ENCODE results near the gene EIF5A2.
A peak's percentile ranks its signal among the peaks of the same experiment; 100 is the strongest.
"Not testable (repeated sequence)": the region's sequence is repeated elsewhere in the genome, so short reads cannot be mapped to it uniquely, and the experiment has no call there.

The EIF5A2 gene

DNA sequence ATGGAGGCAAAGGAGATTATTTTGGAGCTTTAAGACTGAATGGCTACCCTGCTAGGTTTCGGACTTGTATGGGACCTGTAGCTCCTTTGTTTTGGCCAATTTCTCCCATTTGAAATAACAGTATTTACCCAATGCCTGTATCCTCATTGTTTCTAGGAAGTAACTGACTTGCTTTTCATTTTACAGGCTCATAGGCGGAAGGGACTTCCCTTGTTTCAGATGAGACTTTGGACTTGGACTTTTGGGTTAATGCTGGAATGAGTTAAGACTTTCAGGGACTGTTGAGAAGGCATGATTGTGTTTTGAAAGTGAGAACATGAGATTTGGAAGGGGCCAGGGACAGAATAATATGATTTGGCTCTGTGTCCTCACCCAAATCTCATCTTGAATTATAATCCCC lies 10.5 kb downstream of the EIF5A2 start:
- FAIRE-seq (no peak), DNase-seq (ENCODE audit: extremely low spot score, insufficient read length, low read depth) (no peak)

DNA sequence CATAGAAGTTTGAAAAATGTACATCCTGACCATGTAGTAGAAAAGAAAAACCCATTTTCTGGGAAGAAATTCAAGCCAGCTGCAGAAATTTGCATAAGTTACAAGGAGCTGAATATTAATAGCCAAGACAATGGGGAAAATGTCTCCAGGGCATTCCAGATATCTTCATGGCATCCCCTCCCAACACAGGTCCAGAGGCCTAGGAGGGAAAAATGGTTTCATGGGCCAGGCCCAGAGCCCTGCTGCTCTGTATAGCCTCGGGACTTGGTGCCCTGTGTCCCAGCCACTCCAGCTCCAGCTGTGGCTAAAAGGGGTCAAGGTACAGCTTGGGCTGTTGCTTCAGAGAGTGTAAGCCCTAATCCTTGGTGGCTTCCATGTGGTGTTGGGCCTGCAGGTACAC lies 11.2 kb downstream of the EIF5A2 start:
- DNase-seq (ENCODE audit: extremely low spot score, insufficient read length, low read depth); FAIRE-seq: not testable (repeated sequence)

DNA sequence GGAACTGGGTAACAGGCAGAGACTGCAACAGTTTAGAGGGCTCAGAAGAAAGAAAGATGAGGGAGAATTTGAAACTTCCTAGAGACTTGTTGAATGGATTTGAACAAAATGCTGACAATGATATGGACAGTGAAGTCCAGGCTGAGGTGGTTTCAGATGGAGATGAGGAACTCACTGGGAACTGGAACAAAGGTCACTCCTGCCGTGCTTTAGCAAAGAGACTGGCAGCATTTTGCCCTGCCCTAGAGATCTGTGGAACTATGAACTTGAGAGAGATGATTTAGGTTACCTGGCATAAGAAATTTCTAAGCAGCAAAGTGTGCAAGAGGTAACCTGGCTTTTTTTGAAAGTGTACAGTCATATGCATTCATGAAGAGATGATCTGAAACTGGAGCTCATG lies 11.7 kb downstream of the EIF5A2 start:
- DNase-seq (ENCODE audit: extremely low spot score, insufficient read length, low read depth) (no peak), FAIRE-seq (no peak)

DNA sequence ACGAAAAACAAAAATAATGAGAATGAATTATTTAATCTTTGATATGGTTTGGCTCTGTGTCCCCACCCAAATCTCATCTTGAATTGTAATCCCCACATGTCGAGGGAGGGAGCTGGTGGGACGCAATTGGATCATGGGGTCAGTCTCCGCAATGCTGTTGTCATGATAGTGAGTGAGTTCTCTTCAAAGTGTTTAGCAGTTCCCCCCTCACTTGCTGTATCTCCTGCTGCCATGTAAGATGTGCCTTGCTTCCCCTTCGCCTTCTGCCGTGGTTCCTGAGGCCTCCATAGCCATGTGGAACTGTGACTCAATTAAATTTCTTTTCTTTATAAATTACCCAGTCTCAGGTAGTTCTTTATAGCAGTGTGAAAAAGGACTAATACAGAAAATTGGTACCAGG lies 12.1 kb downstream of the EIF5A2 start:
- not testable (repeated sequence) for DNase-seq (ENCODE audit: extremely low spot score, insufficient read length, low read depth); FAIRE-seq

DNA sequence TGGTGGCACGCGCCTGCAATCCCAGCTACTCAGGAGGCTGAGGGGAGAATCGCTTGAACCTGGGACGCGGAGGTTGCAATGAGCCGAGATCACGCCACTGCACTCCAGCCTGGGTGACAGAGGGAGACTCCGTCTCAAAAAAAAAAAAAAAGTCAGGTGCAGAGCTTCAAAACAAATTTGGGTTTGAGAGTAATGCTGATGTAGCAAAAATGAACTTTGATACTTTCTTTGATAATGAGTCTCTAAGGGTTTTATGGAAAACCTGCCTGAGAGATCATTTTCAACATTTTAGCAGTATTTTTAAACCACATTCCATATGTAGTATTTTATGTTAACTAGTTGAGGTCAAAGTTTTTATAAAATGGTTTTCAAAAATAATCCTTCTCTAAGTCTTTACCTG lies 14.5 kb downstream of the EIF5A2 start:
- DNase-seq (ENCODE audit: extremely low spot score, insufficient read length, low read depth) (no peak), FAIRE-seq (no peak)

DNA sequence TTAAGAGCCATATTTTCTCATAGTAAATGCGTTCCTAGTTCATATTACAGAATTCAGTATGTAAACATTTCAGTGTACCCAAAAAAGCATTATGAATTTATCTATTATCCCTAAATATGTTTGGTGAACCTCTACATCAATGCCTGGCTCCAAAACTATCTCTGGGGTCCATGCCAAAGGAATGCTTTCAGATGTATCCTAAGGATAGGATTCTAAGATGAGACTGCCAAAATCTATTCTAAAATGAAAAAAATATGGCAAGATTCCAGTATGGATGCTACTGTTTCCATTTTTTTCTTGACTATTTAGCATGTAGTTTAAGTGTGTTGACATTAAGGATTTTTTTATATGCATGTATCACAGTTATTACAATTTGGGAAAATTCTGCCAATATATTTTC lies 18.8 kb downstream of the EIF5A2 start:
- no peak for DNase-seq (ENCODE audit: extremely low spot score, insufficient read length, low read depth)
- FAIRE-seq = no peak

DNA sequence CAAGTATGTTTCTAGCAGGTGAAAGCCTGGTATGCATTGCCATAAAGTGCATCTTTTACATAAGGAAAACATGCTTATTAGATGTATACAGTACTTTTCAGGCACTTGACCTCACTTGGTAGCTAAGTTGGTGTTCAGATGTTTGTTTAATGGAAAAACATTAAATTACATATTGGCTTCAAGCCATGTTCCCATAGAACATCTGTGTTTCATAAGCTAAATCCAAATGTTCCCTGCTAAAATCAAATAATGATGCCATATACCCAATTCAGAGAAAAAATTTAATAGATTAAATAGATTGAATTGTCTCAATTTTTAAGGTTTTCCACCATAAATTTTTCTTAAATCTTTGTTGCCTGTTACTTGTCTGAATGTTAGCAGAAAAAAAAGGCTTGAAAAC lies 19.3 kb downstream of the EIF5A2 start:
- FAIRE-seq (no peak), DNase-seq (ENCODE audit: extremely low spot score, insufficient read length, low read depth) (no peak)

DNA sequence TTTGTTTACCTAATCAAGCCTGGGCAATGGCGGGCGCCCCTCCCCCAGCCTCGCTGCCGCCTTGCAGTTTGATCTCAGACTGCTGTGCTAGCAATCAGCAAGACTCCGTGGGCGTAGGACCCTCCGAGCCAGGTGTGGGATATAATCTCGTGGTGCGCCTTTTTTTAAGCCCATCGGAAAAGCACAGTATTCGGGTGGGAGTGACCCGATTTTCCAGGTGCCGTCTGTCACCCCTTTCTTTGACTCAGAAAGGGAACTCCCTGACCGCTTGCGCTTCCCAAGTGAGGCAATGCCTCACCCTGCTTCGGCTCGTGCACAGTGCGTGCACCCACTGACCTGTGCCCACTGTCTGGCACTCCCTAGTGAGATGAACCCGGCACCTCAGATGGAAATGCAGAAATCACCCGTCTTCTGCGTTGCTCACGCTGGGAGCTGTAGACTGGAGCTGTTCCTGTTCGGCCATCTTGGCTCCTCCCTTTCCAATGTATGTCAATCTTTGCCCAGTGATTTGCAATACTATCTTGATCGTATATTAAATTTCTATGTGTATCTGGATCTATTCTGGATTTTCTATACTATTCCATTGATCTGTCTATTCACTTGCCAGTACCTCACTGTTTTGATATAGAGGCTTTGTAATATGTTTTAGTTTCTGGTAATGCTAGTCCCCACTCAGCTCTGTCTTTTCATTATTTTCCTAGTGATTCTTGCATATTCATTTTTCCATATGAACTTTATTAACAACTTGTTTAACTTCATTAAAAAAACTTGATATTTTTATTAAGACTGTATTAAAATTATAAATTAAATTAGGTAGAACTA lies 24.1 kb downstream of the EIF5A2 start:
- DNase-seq (ENCODE audit: extremely low spot score, insufficient read length, low read depth); FAIRE-seq: not testable (repeated sequence)

DNA sequence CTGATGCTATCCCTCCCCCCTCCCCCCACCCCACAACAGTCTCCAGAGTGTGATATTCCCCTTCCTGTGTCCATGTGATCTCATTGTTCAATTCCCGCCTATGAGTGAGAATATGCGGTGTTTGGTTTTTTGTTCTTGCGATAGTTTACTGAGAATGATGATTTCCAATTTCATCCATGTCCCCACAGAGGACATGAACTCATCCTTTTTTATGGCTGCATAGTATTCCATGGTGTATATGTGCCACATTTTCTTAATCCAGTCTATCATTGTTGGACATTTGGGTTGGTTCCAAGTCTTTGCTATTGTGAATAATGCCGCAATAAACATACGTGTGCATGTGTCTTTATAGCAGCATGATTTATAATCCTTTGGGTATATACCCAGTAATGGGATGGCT lies 29.7 kb downstream of the EIF5A2 start:
- DNase-seq (ENCODE audit: extremely low spot score, insufficient read length, low read depth); FAIRE-seq: not testable (repeated sequence)

DNA sequence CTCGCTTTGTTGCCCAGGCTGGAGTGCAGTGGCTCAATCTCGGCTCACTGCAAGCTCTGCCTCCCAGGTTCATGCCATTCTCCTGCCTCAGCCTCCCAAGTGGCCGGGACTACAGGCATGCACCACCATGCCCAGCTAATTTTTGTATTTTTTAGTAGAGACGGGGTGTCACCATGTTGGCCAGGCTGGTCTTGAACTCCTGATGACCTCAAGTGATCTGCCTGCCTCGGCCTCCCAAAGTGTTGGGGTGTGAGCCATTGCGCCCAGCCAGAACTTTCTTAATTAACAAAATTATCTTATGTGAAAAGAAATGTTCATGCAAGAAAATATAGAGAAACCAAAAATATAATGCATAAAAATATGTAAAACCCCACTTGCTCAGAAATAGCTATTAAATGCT lies 31.1 kb downstream of the EIF5A2 start:
- not testable (repeated sequence) for FAIRE-seq

DNA sequence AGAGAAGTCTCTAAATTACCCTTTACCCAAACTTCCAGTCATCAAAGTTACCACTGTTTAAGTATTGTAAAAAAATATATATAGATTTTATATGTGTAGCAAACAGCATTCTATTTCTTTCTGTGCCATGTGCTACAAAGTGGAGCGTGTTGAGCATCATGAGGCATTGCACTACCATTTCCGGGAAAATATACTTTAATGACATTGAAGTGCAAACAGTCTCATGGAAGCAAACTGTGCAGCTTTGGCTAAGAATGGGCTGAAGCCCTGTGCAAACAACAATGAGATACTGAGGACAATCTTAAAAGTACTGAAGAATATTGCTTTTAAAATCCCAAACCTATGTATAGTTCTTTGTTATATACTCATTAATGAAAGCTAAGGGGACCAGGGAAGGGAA lies 31.9 kb downstream of the EIF5A2 start:
- DNase-seq (ENCODE audit: extremely low spot score, insufficient read length, low read depth) (no peak), FAIRE-seq (no peak)

More for the DNA sequence above, 31.1 kb downstream of the EIF5A2 start:
- not testable (repeated sequence) for DNase-seq (ENCODE audit: extremely low spot score, insufficient read length, low read depth)

DNA sequence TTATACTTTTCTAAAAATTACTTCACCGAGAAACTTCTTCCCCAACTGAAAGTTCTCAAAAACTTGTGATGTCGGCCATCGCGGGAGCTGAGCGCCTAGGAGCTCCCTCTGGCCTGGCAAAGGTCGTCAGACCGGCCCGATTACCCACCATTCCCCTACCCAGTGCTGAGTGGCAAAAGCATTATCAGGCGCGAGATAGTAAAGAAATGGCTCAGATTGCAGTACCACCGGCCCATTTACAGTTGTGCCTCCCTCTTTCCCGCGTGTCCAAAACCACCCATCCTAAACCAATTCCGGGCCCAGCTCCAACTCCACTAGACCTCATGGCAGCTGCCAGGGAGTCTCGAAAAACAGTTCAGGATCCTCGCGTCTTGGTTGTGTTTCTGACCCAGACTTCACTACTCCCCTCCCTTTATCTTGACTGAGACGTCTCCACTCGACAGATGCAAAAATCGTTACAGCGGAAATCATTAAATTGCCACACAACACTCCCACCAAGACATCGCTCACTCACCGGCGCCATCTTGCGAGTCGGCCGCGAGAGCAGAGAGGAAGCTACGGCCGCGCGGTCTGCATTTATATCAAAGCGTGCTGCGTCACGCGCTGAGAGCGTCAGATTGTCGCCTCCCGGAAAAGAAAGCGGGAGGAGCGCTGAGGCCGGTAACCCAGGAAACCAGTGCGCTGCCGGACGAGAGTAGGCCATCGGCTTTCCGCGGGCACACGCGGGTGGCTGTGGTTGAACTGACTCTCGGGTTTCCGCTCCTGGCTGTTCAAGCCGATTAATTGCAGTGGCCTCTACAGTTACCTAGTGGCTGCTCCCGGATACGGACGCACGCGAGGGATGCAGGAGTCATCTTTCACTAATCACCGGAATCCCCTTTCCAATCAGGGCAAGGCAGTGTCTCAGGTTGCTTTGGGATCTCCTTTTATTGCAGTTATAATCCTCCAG lies 38.5 kb downstream of the EIF5A2 start, which contains the start of gene RPL22L1:
RPL22L1 (minus strand) TSS at position 551 of the 949 bp plus-strand sequence; CDS start at position 523, 28 bp downstream.
- peak; percentile 85 for DNase-seq (ENCODE audit: extremely low spot score, insufficient read length, low read depth)
- peak; percentile 99 for FAIRE-seq

DNA sequence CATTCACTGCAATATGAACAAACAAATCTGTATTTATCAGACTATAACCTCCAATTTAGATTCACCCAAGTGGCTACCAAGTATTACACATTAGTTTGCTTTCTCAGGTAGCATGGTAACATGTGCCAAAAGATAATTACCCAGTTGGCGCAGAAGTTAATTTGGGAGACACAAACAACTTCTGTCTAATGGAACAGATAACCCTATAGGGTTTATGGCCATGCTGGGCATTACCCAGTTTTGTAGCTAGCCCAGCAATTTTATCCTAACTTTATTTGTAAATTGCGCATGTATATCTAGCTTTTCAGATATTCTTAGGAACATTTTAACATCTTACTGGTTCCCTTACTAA lies 39.2 kb downstream of the EIF5A2 start:
- DNase-seq (ENCODE audit: extremely low spot score, insufficient read length, low read depth) (no peak), FAIRE-seq (no peak)

DNA sequence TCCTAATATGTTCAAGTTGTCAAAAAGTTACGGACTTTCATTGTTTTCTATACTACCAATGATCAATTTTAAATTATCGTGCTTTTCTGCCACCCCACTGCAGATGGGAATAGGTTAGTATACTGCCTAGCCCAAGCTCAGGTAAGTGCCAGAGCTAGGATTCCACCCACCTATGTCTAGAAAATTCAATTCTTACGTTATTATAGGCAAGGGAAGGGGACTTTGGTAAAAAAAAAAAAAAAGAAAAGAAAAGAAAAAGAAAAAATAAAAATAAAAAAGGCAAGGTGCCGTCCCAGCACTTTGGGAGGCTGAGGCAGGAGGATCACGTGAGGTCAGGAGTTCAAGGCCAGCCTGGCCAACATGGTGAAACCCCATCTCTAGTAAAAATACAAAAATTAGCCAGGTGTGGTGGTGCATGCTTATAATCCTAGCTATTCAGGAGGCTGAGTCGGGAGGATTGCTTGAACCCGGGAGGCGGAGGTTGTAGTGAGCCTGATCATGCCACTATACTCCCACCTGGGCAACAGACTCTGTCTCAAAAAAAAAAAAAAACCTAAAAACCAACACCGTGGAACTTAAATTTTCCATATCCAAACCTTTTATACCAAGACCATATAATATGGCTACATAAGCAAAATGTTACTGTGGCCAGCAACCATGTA lies 39.7 kb downstream of the EIF5A2 start:
- FAIRE-seq (no peak), DNase-seq (ENCODE audit: extremely low spot score, insufficient read length, low read depth) (no peak)

DNA sequence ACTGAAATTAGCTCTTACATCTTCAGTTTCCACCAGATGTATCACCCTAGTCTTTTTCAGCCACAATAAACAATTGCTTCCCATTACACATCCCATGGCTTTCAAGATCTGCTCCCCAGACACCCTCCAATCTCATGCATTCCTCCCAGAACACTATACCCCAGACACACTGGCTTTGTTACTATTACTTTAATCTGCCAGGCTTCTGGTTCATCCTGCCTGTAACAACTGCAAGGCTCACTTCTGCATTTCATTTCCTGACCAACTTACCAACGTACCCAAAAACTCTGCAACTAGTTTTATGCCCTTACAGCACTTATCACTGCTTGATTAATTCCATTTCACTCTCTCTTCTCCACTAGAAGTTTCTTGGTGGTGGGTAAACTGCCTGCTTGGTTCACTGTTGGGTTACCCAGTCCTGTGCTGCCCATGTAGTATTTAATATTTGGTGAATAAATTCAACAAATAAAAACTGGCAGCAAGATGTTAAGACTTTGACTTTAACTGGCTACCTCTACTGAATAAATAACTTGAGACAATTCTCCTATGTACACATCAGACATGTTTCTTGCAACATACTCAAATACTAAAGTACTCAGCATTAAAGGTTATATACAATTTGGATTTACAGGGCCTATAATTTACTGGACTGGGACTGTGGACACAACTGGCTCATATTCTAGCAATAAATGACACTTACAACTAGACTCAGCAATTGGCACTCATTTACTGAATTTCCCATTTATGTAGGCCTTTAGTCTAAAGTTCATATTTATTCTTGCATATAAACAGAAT lies 41.1 kb downstream of the EIF5A2 start:
- FAIRE-seq (peak; percentile 52), DNase-seq (ENCODE audit: extremely low spot score, insufficient read length, low read depth) (no peak)

DNA sequence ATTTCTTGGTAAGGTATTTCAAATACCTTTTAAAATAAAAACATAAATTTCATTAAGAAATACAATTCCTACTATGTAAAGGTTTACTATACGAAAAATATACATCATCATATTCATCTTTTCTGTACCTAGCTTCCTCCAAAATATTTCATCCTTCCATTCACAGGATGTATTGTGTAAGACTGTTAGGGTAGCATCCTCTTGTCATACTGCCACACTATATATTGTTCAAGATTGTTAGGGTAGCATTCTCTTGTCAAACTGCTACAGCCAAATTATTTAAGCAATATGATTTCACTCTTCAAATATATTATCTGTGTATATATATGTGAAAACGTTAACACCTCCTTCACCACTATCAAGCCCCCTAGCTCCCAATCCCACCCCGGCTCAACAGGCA lies 41.9 kb downstream of the EIF5A2 start:
- no peak for DNase-seq (ENCODE audit: extremely low spot score, insufficient read length, low read depth)
- no peak for FAIRE-seq

DNA sequence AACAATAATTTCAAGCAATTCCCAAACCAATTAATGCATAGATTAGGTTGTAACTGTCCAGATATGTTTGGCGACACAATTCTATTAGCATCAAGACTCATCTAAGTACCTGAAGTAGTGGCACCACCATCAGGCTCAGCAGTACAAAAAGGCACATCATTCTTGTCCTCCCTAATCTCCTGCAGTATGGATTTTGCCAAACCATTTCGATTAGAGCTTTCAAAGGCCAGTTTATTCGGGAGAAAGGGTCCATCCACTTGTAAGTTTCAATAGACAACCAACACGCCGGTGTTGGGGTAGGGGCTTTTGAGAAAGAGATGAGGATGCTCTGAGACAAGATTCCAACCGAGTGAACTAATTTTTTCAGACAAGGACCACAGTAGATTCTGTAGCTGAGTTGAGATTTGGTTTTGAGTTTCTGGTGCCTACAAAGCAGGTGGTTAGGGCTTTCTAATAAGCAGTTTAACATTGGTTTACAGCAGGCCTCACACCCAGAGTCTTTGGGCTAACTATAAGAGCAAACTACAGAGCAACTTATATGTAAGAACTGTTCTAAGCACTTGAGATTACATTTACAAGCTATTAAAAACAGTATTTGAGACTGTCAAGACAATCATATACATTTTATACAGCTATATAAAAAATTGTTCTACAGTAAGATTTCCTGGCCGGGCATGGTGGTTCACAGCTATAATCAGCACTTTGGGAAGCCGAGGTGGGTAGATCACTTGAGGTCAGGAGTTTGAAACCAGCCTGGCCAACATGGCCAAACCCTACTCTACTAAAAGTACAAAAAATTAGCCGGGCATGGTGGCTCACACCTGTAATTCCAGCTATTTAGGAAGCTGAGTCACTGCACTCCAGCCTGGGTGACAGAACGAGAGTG lies 43.0 kb downstream of the EIF5A2 start:
- FAIRE-seq (no peak), DNase-seq (ENCODE audit: extremely low spot score, insufficient read length, low read depth) (no peak)

DNA sequence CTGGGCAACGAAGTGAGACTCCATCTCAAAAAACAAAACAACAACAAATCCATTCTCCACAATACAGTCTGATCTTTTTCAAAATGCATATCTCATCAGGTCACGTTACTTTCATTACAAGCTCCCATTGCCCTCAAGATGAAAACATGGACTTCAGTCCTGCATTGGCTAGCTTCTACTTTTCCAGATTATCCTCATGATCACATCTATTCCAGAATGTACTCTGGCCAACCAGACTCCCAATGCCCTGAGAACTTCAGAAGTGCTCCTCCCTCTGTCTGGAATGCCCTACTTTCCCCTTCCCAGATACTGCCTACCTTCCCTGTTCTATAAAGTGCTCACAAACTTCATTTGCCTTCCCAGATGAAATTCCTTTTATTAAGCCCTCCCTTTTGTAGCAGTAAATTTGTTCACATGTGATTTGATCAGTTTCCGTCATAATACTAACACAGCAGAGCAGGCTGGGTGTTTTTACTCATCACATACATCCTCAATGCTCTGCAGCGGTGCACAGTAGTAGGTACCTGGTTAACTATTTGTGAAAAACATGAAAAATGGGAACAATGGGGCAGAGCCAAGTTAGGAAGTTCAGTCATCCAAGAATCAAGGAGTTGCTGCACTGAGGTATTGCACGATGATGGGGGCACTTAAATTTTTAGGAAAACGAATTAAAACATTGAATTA lies 43.8 kb downstream of the EIF5A2 start:
- no peak for DNase-seq (ENCODE audit: extremely low spot score, insufficient read length, low read depth)
- no peak for FAIRE-seq

Measured in GM18507 (cell line).